ENCODE measurements around the gene MCF2L2. TPM values are rescaled to one million over a fixed set of nuclear protein-coding genes. Genes with fewer than 3 reads are reported as not detected.

The MCF2L2 gene
- total RNA-seq, 1 donor from 2014 or later, result 2.7 TPM

DNA sequence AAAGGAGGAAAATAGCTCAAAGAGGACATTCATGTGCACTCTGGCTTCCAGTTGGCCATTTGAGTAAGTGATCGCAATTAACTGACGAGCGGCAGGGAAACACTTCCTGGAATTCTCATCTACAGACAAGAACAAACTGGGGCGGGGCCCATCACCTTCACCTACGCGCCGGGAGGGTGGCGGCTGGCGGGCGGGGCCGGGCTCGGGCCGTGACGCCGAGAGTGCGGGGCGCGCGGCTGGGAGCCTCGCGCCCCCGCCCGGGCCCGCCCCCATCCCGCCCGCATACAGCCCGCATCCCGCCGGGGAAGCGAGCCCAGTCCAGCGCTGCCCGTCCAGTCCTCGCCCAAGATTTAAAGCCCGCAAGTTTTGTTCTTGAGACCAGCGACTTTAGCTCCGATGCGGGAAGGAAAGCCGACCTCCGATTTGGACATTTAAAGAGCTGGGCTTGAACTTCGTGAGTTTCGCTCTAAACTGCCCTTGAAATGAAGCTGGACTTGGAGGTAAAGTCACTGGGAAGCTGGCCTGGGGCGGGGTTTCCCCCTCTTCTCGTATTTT, 175.4 kb downstream of the MCF2L2 start, which contains the start of gene B3GNT5:
Gene B3GNT5, plus strand, starts transcription at position 281 of the 555 bp plus-strand sequence. CDS start 16,546 bp downstream, outside the sequence.
- H3K4me1 Mint-ChIP-seq (ENCODE audit: unreplicated experiment), result peaks cover 29% of the 10 kb centered on the region
- no peak for DNase-seq (ENCODE audit: extremely low spot score, unreplicated experiment)
- peak within 1 kb of the TSS; percentile 90 for H3K4me3 Mint-ChIP-seq
- H3K27ac Mint-ChIP-seq, result peak within 1 kb of the TSS; percentile 90
- peaks cover 13% of the 10 kb centered on the region for H3K36me3 Mint-ChIP-seq
- H3K9me3 Mint-ChIP-seq, result no peaks in the 10 kb centered on the region
- no peaks in the 10 kb centered on the region for H3K27me3 Mint-ChIP-seq
- TF ChIP-seq, protein P1, sequence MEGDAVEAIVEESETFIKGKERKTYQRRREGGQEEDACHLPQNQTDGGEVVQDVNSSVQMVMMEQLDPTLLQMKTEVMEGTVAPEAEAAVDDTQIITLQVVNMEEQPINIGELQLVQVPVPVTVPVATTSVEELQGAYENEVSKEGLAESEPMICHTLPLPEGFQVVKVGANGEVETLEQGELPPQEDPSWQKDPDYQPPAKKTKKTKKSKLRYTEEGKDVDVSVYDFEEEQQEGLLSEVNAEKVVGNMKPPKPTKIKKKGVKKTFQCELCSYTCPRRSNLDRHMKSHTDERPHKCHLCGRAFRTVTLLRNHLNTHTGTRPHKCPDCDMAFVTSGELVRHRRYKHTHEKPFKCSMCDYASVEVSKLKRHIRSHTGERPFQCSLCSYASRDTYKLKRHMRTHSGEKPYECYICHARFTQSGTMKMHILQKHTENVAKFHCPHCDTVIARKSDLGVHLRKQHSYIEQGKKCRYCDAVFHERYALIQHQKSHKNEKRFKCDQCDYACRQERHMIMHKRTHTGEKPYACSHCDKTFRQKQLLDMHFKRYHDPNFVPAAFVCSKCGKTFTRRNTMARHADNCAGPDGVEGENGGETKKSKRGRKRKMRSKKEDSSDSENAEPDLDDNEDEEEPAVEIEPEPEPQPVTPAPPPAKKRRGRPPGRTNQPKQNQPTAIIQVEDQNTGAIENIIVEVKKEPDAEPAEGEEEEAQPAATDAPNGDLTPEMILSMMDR (conservative IDR thresholded peaks at IDR 0.05), result no peak

DNA sequence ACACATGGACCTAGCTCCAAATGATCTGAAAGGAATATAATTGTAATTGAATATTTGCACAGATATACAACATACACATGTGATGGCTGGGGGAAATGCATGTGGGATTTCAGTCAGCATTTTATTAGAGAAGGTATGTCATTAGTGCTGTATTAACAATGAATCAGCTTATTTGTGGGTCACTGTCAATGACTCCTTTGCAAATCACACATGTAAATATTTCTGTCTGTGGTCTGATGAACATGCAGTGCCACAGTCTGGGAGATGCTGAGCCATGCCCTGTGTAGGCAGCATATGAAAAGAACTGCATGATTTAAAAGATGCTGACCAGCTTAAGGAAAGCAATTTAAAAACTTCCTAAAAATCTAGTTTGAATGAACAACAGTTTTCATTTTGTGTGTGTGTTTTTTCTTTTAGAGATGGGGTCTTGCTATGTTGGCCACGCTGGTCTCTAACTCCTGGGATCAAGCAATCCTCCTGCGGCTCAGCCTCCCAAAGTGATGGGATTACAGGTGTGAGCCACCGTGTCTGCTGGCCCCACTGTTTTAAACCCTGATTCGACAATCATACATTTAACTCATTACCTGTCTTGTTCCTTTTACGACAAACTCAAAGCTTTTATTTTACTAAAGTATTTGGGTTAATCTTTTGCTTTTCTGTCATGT, 176.2 kb downstream of the MCF2L2 start:
- Mint-ChIP-seq H3K27ac (peak overlapping the region; percentile 90), H3K4me1 (ENCODE audit: unreplicated experiment) (peaks cover 27% of the 10 kb centered on the region), H3K4me3 (peak overlapping the region; percentile 85), H3K36me3 (peaks cover 8% of the 10 kb centered on the region), H3K27me3 (no peaks in the 10 kb centered on the region), H3K9me3 (no peaks in the 10 kb centered on the region)
- TF ChIP-seq, protein P1 (conservative IDR thresholded peaks at IDR 0.05), result no peak
- DNase-seq (ENCODE audit: extremely low spot score, unreplicated experiment), result no peak

DNA sequence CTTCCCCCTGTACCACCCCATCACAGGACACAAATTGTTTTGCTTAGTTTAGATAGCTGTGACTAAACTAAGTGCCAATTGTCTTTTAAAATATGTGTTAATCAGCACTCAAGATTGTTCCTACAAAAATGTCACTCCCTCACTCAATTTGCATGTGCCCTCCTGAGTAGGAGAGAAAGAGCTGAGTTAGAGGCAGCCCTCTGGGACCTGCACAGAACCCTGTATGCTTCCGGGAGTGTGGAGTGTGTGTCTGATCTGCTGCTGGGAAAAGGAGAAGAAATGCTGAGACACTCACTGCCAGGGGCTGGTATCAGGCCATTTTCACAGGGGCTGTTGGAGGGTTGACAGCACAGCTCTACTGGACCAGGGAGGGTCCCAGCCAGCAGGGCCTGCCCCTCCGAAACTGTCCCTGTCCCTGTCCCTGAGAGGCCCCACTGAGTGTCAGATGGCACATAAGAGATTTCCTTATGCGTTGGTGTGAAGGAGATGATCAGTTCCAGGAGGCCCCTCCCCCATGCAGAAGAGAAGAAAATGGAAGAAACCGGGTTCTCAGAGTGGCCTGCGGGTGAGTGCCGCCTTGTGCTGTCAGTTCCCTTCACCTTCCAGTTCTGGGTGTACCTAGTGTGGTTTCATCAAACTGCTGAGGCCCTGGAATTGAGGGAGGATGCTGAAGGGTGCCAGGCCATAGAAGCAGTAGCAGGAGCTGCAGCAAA, 179.3 kb downstream of the MCF2L2 start:
- no peak overlapping the region for H3K4me3 Mint-ChIP-seq
- no peaks in the 10 kb centered on the region for H3K9me3 Mint-ChIP-seq
- H3K4me1 Mint-ChIP-seq (ENCODE audit: unreplicated experiment), result peaks cover 8% of the 10 kb centered on the region
- TF ChIP-seq, protein P1 (conservative IDR thresholded peaks at IDR 0.05), result no peak
- no peaks in the 10 kb centered on the region for H3K36me3 Mint-ChIP-seq
- no peak overlapping the region for H3K27ac Mint-ChIP-seq
- H3K27me3 Mint-ChIP-seq, result no peaks in the 10 kb centered on the region
- no peak for DNase-seq (ENCODE audit: extremely low spot score, unreplicated experiment)

DNA sequence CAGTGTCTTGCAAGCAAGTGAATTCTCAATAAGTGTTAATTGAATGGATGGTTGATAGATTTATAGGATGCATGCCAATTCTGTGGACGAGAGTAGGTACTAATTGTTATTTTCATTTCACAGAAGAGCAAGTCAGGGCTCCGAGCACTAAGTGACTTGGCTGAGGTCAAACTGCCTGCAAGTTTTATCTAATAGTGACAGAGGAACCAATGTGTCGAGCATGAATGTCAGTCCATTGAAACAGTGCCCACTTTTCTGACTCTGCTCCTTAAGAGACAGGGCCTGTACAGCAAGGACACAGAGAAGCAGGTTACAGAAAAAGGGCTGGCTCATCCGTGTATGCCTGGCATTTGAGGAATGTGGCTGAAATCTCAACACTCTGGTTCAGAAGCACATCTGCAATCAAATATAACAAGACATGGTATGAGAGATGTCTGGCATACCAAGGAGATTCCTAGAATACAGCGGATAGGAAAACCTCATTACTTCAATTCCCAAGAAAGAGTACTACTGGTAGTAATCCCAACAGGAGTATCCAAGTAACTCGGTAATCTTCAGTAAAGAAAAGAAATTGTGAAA, 181.3 kb downstream of the MCF2L2 start:
- no peaks in the 10 kb centered on the region for H3K27me3 Mint-ChIP-seq
- TF ChIP-seq, protein P1 (conservative IDR thresholded peaks at IDR 0.05), result no peak
- peaks cover under 1% of the 10 kb centered on the region for H3K9me3 Mint-ChIP-seq
- no peak overlapping the region for H3K4me3 Mint-ChIP-seq
- H3K27ac Mint-ChIP-seq, result no peak overlapping the region
- DNase-seq (ENCODE audit: extremely low spot score, unreplicated experiment), result no peak
- no peaks in the 10 kb centered on the region for H3K36me3 Mint-ChIP-seq
- peaks cover 4% of the 10 kb centered on the region for H3K4me1 Mint-ChIP-seq (ENCODE audit: unreplicated experiment)

DNA sequence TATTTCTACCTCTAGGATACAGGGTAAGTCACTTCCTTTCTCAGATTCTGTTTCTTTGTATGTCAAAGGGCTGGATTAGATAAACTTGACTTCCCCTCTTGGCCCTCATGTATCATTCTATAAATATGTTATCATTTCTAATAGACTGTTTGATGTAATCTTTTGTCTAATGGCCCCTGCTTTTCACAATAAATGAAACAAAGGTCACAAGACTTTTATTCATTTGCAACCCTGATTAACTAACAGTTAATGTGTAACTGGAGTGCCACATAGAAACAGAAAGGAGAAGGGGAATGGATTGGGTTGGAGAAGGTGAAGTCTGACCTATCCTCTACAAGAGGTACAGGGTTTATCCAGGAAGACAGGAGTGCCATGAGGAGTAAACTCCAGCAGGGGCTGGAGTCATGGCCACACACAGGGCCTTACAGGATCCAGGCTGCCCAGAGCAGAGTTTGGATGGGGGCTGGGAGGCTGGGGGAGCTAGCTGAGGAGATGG, 183.4 kb downstream of the MCF2L2 start:
- TF ChIP-seq, protein P1 (conservative IDR thresholded peaks at IDR 0.05), result no peak
- H3K36me3 Mint-ChIP-seq, result peaks cover 4% of the 10 kb centered on the region
- H3K9me3 Mint-ChIP-seq, result peaks cover 8% of the 10 kb centered on the region
- no peak overlapping the region for H3K4me3 Mint-ChIP-seq
- H3K27ac Mint-ChIP-seq, result peak overlapping the region; percentile 16
- no peak for DNase-seq (ENCODE audit: extremely low spot score, unreplicated experiment)
- no peaks in the 10 kb centered on the region for H3K27me3 Mint-ChIP-seq
- peaks cover 4% of the 10 kb centered on the region for H3K4me1 Mint-ChIP-seq (ENCODE audit: unreplicated experiment)

Data from type B pancreatic cell (in vitro differentiated cells).